Measurements from ENCODE around the gene NAA35.
"Not testable (repeated sequence)": the region's sequence is repeated elsewhere in the genome, so short reads cannot be mapped to it uniquely, and the experiment has no call there.

Gene NAA35

GRCh38 chr9:85940832-85941621, at the start of gene NAA35:
TSS of gene NAA35 (plus strand) at chr9:85941146. CDS start at chr9:85942160, 1,014 bp downstream.
- DNase-seq, result peak; percentile 99 to 100

- DNase-seq, result no peak
Observed at GRCh38 chr9:85892401-85892800, 48.5 kb upstream of the NAA35 start.

- DNase-seq, result no peak
Observed at GRCh38 chr9:85895685-85896084, 45.3 kb upstream of the NAA35 start.

GRCh38 chr9:85897848-85898247, 43.1 kb upstream of the NAA35 start:
- no peak for DNase-seq

- DNase-seq, result no peak
Observed at GRCh38 chr9:85898332-85898731, 42.6 kb upstream of the NAA35 start.

GRCh38 chr9:85899388-85899787, 41.6 kb upstream of the NAA35 start:
- DNase-seq, result no peak

GRCh38 chr9:85900504-85901201, 40.3 kb upstream of the NAA35 start:
- peak; percentile 24 to 56 for DNase-seq

GRCh38 chr9:85904975-85905374, 36.0 kb upstream of the NAA35 start:
- DNase-seq, result no peak

- no peak for DNase-seq
Observed at GRCh38 chr9:85905957-85906356, 35.0 kb upstream of the NAA35 start.

- no peak for DNase-seq
Observed at GRCh38 chr9:85909390-85909789, 31.6 kb upstream of the NAA35 start.

- DNase-seq, result no peak
Observed at GRCh38 chr9:85914108-85914507, 26.8 kb upstream of the NAA35 start.

GRCh38 chr9:85917756-85918155, 23.2 kb upstream of the NAA35 start:
- no peak for DNase-seq

- DNase-seq, result no peak
Observed at GRCh38 chr9:85925493-85925892, 15.5 kb upstream of the NAA35 start.

GRCh38 chr9:85927076-85927475, 13.9 kb upstream of the NAA35 start:
- DNase-seq, result no peak

GRCh38 chr9:85931495-85931894, 9.5 kb upstream of the NAA35 start:
- no peak for DNase-seq

GRCh38 chr9:85935950-85936349, 5.0 kb upstream of the NAA35 start:
- not testable (repeated sequence) for DNase-seq

- no peak for DNase-seq
Observed at GRCh38 chr9:85940275-85940831, 593 bp upstream of the NAA35 start.

- DNase-seq, result no peak
Observed at GRCh38 chr9:85941622-85941940, 635 bp downstream of the NAA35 start.

GRCh38 chr9:85941966-85942912, 1.3 kb downstream of the NAA35 start:
- DNase-seq, result peak; percentile 12

- DNase-seq, result no peak
Observed at GRCh38 chr9:85942913-85943709, 2.2 kb downstream of the NAA35 start.

GRCh38 chr9:85943757-85944430, 2.9 kb downstream of the NAA35 start:
- DNase-seq, result no peak

GRCh38 chr9:85944672-85945071, 3.7 kb downstream of the NAA35 start:
- DNase-seq, result no peak
